CD4-positive, alpha-beta T cell treated with Interleukin-15 for 4 hours (primary cell): ENCODE results near the gene GH1.
"Not testable (repeated sequence)": the region's sequence is repeated elsewhere in the genome, so short reads cannot be mapped to it uniquely, and the experiment has no call there.

Experiments used
- DNase-seq: peaks from one replicate; pipeline ENCODE4 v3.0.0-alpha.2; 2020; ENCODE audit warnings: low spot score

The GH1 gene

GRCh38 chr17:63896524-63897354 lies 21.9 kb downstream of the GH1 start, which contains the start of gene CSH1:
TSS of gene CSH1 (minus strand) at chr17:63896574. CDS start at chr17:63896511, 63 bp downstream.
- not testable (repeated sequence) for DNase-seq

DNA sequence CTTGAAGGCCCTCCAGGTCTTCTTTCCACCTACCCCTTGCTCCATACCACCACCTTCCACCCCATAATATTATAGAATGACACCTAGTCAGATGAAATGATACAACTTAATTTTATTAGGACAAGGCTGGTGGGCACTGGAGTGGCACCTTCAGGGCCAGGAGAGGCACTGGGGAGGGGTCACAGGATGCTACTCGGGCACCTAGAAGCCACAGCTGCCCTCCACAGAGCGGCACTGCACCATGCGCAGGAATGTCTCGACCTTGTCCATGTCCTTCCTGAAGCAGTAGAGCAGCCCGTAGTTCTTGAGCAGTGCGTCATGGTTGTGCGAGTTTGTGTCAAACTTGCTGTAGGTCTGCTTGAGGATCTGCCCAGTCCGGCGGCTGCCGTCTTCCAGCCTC lies 23.8 kb downstream of the GH1 start:
- DNase-seq = not testable (repeated sequence)

DNA sequence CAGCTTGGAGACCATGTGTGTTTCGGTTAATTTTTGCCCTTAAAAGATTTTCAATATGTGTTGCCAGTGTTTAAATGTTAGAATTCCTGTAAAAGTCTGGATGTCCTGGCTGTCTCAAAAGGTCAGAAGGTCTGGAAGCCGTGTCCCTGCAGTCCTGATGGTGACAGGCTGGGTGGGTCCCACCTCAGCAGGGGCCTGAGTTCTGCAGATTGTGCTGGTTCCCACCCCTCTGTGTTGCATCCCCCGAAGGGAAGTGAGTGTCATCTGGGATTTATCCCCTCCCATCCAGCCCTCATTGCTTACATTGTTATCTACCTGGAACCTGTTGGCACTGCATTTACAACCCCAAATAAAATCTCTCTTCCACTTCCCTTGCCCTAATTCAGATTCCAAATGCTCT lies 24.6 kb downstream of the GH1 start:
- DNase-seq = not testable (repeated sequence)

DNA sequence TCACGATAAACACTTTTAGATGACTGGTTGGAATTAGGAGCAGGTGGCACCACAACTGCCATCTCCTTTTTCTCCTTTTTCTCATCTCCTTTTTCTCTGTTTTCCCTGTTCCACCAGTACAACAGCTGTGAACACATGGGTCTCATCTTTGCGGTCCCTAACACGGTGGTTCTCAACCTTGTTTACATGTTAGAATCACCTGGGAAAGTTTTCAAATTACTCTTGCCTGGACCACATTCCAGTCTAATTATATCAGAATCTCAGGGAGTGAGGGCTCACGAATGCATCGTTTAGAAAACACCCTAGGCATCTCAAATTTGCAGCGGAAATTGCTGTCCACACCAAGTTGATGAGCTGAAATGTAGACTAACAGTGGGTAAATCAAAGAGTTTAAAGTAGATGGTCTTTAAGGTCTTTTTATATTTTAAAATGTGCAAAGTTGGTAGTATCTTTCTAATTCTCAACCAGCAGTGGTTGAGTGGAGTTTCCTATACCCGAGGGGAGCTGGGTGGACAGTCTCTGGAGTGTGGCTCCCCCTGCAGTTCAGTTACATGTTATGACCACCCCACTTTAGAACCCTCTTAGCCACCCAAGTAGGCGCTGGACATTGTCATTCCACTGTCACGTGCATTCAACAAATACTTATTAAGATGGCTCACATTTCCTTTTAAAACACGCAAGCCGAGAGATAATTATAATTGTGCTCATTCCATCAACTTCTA lies 26.2 kb downstream of the GH1 start:
- DNase-seq = not testable (repeated sequence)

DNA sequence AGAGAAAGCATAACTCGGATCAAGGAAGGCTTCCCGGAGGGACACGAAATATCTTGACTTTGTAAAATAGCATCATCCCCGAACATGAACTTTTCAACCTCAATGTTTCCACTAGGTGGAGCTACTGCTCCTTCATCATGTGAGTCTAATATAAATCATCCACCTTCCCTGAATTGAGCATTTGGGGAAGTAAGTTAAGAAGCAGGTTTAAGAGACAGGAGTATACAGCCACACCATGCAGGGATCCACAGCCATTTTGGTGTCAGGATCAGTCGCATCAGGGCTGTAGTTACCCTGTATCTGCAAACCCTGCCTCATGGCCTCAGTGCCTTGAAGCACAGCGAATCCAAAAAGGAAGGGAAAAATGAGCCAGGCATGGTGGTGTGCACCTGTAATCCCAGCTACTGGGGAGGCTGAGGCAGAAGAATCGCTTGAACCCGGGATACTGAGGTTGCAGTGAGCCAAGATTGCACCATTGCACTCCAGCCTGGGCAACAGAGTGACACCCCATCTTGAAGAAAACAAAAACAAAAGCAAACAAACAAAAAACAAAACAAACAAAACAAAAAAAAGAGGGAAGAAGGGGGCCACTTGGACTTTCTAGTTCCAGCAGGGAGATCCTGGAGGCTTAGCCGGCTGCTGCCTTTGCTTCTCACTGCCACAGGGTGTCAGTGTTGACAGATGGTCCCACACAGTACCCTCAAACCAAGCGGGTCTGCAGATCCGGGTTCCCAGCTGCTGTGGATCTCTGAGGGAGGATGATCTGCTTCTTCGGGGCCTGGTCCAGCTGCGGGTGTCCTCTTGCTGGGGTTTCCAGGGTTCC lies 29.4 kb downstream of the GH1 start:
- DNase-seq = peak; percentile 27

DNA sequence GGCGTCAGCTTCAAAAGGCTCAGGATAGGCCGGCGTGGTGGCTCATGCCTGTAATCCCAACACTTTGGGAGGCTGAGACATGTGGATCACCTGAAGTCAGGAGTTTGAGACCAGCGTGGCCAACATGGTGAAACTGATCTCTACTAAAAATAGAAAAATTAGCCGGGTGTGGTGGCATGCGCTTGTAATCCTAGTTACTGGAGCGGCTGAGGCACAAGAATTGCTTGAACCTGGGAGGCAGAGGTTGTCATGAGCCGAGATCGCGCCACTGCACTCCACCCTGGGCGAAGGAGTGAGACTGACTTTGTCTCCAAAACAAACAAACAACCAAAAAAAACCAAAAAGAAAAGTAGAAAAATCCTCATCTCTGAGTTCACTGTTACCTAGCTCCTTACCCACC lies 33.5 kb downstream of the GH1 start:
- DNase-seq = not testable (repeated sequence)

DNA sequence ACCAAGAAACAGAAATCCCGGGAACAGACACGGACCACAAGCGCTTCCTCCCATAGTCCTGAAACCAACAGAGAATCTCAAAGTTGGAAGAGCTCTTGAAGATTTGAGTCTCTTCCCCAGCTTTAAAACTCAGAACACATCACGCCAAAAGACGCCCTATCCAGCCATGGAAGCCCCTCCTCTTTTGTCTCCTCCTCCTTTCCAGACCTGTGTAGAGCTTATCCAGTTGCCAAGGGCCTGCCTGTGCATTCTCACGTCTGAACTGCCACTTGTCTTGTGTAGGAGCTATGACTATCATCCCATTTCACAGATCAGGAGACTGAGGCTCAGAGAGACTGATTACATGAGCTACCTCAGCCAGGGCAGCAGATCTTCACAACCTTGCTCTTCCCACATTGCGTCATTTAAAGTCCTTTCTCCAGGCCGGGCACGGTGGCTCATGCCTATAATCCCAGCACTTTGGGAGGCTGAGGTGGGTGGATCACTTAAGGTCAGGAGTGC lies 36.0 kb downstream of the GH1 start:
- not testable (repeated sequence) for DNase-seq

- peak; percentile 68 for DNase-seq
These were observed 36.6 kb downstream of the GH1 start, which contains the start of gene GH2 for GRCh38 chr17:63881935-63882601. TSS of gene GH2 (minus strand) at chr17:63881944. CDS start at chr17:63881801, 143 bp downstream.

GRCh38 chr17:63881337-63881736 lies 37.3 kb downstream of the GH1 start:
- DNase-seq = not testable (repeated sequence)

DNA sequence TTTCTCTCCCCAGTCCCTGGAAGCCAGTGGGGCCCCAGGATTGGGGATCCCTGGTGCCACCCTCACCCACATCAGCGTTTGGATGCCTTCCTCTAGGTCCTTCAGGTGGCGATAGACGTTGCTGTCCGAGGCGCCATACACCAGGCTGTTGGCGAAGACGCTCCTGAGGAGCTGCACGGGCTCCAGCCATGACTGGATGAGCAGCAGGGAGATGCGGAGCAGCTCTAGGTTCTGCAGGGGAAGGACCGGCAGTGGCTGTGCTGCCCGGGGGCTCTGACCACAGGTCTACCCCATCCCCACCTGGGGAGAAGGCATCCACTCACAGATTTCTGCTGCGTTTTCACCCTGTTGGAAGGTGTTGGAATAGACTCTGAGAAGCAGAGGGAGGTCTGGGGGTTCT lies 37.9 kb downstream of the GH1 start:
- no peak for DNase-seq

- DNase-seq = not testable (repeated sequence)
These were observed 40.2 kb downstream of the GH1 start for GRCh38 chr17:63878413-63878812.

- DNase-seq = not testable (repeated sequence)
These were observed 43.9 kb downstream of the GH1 start for GRCh38 chr17:63874693-63875092.

DNA sequence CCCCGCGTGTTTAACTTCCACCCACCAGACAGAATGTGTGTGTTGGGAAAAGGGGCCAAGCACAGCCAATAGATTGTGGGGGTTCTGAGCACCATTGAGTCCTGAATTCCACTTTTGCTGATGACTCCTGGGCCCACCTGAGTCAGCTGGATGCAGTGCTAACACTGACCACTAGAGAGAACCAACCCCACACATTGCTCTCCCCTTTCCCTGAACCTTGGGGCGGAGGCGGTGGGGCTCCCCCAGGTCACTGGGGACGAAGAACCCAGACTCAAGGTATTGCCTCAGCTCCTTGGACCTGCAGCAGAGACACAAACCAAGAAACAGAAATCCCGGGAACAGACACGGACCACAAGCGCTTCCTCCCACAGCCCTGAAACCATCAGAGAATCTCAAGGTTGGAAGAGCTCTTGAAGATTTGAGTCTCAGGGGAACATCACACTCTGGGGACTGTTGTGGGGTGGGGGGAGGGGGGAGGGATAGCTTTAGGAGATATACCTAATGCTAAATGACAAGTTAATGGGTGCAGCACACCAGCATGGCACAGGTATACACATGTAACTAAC lies 44.5 kb downstream of the GH1 start:
- DNase-seq = not testable (repeated sequence)

DNA sequence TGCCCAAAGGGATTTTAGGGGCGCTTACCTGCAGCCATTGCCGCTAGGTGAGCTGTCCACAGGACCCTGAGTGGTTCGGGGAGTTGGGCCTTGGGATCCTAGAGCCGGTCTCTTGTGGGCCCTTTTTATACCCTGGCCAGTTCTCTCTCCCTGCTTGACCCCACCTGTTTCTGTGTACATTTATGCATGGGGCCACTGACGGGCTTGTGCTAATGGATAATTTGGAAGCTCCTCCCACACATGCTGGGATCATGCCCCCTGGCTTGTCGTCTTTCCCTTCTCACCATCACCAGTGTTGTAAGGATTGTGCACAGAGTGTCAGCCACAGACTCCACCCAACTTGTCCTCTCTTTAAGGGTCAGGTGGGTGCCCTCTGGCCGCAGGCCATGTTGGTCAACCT lies 45.1 kb downstream of the GH1 start, which contains the start of gene CSH2:
CSH2 (minus strand) TSS at position 101 of the 400 bp plus-strand sequence; CDS start at position 38, 63 bp downstream.
- DNase-seq = not testable (repeated sequence)

GRCh38 chr17:63871646-63872365 lies 46.8 kb downstream of the GH1 start:
- DNase-seq = not testable (repeated sequence)

GRCh38 chr17:63870292-63870665 lies 48.4 kb downstream of the GH1 start:
- not testable (repeated sequence) for DNase-seq

- not testable (repeated sequence) for DNase-seq
These were observed 48.9 kb downstream of the GH1 start for GRCh38 chr17:63869491-63870291.
